GM18502 (cell line): ENCODE results near the gene P4HA3.

ENCODE experiments used
- ATAC-seq: cut with Tn5 transposase; IDR thresholded peaks from one replicate; pipeline ENCODE4 v1.9.1; 2021; ENCODE audit warnings: mild to moderate bottlenecking; ENCODE audit not compliant: unreplicated experiment, poor library complexity

Gene P4HA3

DNA sequence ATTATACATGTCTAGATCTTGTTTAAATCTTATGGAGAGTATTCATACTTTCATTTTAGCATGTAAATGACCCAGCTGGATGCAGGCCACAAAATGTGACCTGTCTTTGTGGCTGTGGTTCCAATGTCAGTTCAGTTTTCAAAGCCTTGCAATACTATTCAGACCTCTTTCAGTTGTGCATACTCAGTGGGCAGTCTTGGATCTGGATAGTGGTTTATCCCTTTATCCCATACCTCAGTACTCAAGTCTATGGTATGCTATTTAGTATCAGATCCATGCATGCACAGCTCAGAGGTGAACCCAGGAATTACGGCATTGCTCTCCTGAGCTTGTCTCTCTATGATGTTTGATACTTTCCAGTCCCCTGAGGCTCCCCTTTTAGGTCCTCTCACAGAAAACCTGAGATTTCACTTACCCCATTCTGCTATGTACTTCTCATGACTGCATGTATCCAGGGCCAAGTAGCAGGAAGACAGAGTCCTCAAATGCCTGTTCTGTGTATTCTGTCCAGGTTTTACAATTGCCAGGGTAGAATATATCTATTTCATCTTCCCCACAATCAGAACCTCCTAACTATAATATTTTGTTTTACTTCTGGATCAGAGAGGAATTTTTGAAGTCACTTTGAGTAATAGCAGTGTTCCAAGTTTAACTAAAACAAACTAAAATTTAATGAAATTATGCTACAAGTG, 6.9 kb upstream of the P4HA3 start:
- ATAC-seq, result no peak

GRCh38 chr11:74316772-74317505, 5.5 kb upstream of the P4HA3 start:
- no peak for ATAC-seq

GRCh38 chr11:74312326-74312725, 886 bp upstream of the P4HA3 start:
- ATAC-seq, result no peak

GRCh38 chr11:74310857-74311256, 583 bp downstream of the P4HA3 start:
- no peak for ATAC-seq

DNA sequence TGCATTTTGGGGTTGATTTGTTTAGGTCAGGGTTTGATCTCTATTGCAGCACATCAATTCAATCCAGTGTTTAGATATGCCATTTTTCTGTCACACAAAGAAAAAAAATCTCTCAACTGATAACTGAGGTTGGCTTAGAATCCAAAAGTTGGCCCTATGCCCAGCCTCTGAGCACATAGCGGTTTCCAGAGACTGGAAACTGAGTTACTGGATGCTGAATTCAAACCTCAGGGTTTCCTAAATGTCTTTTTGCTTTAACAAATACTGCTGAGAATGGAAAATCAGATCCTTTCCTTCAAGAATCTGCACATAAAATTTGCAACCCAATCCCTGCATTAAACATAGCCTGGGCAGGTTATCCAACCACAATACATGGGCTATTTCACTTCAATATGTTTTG, 4.0 kb downstream of the P4HA3 start:
- no peak for ATAC-seq

DNA sequence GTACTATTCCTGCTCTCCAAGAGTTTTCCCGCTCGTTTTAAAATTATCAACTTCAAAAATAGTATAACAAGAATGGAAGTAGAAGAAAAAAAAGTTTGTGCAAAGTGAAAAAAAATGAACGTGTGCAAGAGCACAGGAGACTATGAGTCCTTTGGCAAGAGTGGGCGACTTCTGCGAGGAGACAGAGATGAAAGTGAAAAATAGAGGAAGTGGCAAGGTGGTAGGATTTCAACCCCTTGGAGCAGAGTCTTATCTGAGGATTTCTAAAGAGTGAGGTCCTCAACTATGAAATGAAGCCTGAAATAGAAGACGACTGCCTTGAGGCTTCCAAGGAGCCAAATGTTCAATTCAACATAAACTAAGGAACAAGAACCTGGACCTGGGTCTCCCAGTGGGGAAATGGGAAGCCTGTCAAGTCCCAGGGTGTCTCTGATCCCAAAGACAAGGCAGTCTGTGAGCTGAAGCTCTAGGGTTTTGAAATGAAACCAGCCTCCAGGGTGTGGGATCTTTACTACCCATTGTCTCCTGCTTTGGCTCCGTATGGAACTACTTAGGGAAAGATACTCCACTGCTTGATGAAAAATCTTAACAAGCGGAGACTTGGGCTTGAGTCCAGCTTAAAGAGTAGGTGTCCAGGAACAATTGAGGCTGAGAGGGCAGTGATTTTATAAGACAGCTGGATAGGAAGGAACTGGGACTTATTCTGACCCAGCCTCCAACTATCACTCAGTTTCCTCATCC, 4.8 kb downstream of the P4HA3 start:
- ATAC-seq, result no peak

DNA sequence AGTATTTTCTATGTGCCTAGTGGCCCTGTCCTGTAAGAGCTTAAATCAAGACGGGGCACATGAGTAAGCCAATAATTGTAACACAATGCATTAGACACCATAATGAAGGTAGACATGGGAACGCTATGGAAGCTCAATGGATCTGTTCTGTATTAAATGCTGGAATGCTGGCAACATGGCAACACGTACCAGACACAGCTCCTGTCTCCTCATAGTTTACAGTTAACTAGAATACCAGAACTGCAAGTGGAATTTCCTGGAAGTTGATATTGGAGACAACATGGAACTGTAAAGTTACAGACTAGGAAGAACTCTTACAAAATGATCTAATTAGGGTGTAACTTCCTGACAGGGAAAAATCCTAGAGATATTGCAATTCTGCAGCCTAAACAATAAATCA, 12.4 kb downstream of the P4HA3 start:
- no peak for ATAC-seq

DNA sequence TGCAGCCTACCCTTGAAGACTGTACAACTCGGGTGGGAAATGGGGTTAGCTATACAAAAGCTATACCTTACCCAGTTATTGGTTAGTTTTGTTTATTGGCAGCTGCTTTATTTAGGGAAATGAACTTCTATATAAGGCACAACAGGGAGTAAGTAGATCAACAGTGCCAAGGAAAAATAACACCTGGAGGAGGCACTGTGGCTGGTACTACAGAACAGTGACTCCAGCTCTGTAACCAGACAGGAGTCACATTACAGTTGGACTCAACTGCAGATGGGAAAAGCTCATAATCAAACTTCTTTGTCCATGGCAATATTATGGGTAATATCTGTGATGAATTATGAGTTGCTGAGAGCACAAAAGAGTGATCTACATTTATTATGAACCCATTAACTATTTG, 14.0 kb downstream of the P4HA3 start:
- ATAC-seq, result no peak

- no peak for ATAC-seq
These were observed 22.5 kb downstream of the P4HA3 start for GRCh38 chr11:74288911-74289310.

DNA sequence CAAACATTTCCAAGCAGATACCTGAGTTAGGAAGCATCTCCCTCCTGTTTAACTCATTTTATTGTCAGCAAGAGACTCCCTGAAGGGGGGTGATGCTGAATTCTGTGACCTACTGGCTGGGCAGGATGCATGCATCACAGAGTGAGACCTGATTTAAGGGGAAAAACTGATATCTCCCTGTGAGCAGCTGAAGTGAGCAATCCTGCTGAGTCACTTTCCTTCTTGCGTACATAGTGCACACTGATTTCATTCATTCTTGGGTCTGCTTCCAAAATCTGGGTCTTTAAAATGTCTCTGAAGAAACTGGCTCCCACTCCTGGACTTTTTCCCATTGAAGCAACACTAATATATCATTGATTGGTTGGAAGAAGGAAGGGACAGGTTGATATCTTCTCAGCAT, 23.3 kb downstream of the P4HA3 start:
- no peak for ATAC-seq

- ATAC-seq, result no peak
These were observed 27.0 kb downstream of the P4HA3 start for GRCh38 chr11:74284466-74284865.

GRCh38 chr11:74283580-74284180, 27.8 kb downstream of the P4HA3 start:
- ATAC-seq, result no peak

GRCh38 chr11:74282914-74283371, 28.5 kb downstream of the P4HA3 start:
- no peak for ATAC-seq

DNA sequence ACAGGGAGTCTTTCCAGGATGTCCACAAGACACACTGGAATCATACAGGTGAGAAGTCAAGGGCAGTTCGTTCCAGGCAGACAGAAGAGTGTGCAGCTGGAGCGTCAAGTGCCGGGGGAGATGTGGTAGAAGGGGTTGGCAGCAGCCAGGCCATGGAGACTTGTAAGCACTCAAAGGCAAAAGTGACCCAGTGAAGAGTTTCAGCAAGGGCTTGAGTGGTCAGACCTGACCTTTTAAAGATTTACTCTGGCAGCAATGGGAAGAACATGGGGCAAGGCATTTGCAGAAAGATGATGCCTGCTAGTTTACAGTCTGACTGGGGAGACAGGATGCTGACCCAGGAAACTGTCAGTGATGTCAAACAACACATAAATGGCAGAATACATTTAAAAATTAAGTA, 29.0 kb downstream of the P4HA3 start:
- ATAC-seq, result no peak

DNA sequence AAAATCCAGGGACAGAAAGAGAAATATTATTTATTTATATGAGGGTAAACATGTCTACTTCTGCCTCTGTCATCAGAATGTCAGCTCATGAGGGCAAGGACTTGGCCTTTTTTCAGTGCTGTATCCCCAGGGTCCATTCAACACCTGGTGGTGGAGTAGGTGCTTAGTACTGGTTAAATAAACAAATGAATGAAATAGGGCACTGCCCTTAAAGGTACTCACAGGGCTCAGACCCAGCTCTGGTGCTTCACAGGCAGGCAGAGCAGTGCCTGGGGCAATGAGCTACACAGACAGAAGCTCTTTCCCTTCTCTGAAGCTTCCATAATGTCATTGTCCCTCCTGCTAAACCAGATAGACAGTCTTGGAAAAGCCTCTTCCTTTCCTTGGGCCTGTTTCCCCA, 30.9 kb downstream of the P4HA3 start:
- no peak for ATAC-seq

- ATAC-seq, result no peak
These were observed 32.2 kb downstream of the P4HA3 start for GRCh38 chr11:74279256-74279655.

DNA sequence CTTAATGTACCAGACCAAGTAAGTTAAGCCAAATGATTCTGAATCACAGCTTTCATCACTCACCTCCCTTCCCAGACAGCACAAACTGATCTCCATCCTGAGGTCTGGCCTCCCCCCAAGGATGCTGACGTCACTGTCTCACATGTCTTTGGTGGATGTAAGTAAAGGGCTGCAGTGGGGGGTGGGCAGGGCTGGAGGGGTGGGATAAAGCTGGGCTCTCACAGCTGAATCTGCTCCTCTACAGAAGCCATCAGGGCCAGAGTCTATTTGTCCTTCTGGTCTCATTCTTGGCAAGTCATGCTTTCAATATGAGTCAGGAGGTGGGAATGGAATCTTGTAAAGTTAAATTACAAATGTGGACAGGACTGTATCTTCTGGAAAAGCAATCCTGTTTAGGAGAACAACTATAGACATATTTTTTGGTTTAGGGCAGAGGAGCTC, 32.7 kb downstream of the P4HA3 start:
- no peak for ATAC-seq

DNA sequence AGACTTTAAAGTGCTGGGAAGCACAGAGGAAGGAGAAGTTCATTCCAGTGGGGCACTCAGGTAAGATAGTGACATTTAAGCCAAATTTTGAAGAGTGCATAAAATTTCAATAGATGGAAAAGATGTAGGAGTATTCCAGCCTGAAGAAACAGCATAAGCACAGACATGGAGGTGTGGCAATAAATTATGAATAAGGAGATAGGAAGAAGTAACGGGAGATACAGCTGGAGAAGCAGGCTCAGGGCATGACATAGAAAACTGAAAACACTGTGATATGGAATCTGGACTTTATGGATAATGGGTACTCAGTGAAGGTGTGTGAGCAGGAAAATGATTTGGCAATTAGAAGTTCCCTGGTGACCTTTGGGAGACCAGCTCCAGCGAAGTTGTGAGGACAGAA, 33.3 kb downstream of the P4HA3 start:
- ATAC-seq, result no peak

GRCh38 chr11:74276581-74276980, 34.9 kb downstream of the P4HA3 start:
- ATAC-seq, result no peak

- no peak for ATAC-seq
These were observed 39.2 kb downstream of the P4HA3 start for GRCh38 chr11:74272276-74272675.
